ENCODE results near the gene ROBO4.
A peak's percentile ranks its signal among the peaks of the same experiment; 100 is the strongest.

ROBO4 gene

GRCh38 chr11:124887667-124888013 is 10.0 kb downstream of the ROBO4 start:
- DNase-seq = no peak

GRCh38 chr11:124886978-124887666 is 10.5 kb downstream of the ROBO4 start:
- no peak for DNase-seq

- DNase-seq = no peak
These were observed 11.2 kb downstream of the ROBO4 start for GRCh38 chr11:124886476-124886875.

- no peak for DNase-seq
These were observed 12.7 kb downstream of the ROBO4 start for GRCh38 chr11:124884869-124885479.

- no peak for DNase-seq
These were observed 13.3 kb downstream of the ROBO4 start for GRCh38 chr11:124884340-124884739.

GRCh38 chr11:124882339-124883071 is 15.2 kb downstream of the ROBO4 start:
- DNase-seq = no peak

- no peak for DNase-seq
These were observed 16.7 kb downstream of the ROBO4 start for GRCh38 chr11:124880958-124881357.

GRCh38 chr11:124880290-124880611 is 17.4 kb downstream of the ROBO4 start:
- no peak for DNase-seq

- DNase-seq = no peak
These were observed 18.0 kb downstream of the ROBO4 start for GRCh38 chr11:124879493-124880289.

GRCh38 chr11:124878759-124879492 is 18.7 kb downstream of the ROBO4 start:
- no peak for DNase-seq

GRCh38 chr11:124877910-124878758 is 19.5 kb downstream of the ROBO4 start:
- no peak for DNase-seq

- no peak for DNase-seq
These were observed 20.1 kb downstream of the ROBO4 start for GRCh38 chr11:124877631-124877909.

- no peak for DNase-seq
These were observed 20.6 kb downstream of the ROBO4 start for GRCh38 chr11:124876818-124877630.

GRCh38 chr11:124875943-124876817 is 21.5 kb downstream of the ROBO4 start:
- DNase-seq = peak; percentile 82

GRCh38 chr11:124875401-124875800 is 22.3 kb downstream of the ROBO4 start:
- no peak for DNase-seq

GRCh38 chr11:124874571-124875255 is 23.0 kb downstream of the ROBO4 start:
- DNase-seq = no peak

GRCh38 chr11:124873951-124874350 is 23.7 kb downstream of the ROBO4 start:
- DNase-seq = no peak

- no peak for DNase-seq
These were observed 24.9 kb downstream of the ROBO4 start for GRCh38 chr11:124872741-124873140.

GRCh38 chr11:124872280-124872679 is 25.4 kb downstream of the ROBO4 start:
- DNase-seq = no peak

- no peak for DNase-seq
These were observed 27.2 kb downstream of the ROBO4 start for GRCh38 chr11:124870430-124870829.

Data from activated CD4-positive, alpha-beta T cell treated with anti-CD3 and anti-CD28 coated beads, Interleukin-2, Interleukin-6, amounts not matched to agents 100 ng/mL and 50 ng/mL, durations not matched to agents 16 hours and 8 hours (primary cell).